Astrocyte of the spinal cord (primary cell): ENCODE results near the gene RENBP.
A peak's percentile ranks its signal among the peaks of the same experiment; 100 is the strongest.

Experiments
- DNase-seq: peaks from one replicate; pipeline ENCODE4 v3.0.0; 2011; ENCODE audit warnings: low read depth, low spot score
- H3K4me3 ChIP-seq: 2 replicates; pipeline ENCODE4 v1.5.1; 2011; ENCODE audit warnings: low read depth, mild to moderate bottlenecking, low read length, moderate library complexity
- CTCF ChIP-seq: IDR thresholded peaks from 2 replicates; pipeline ENCODE4 v1.5.1; 2012; ENCODE audit warnings: low read depth, mild to moderate bottlenecking, low read length, inconsistent platforms
- in situ Hi-C: cut with HindIII; loops from 2 replicates; pipeline ENCODE4 v1.10.0; 2017; ENCODE audit warnings: low sequenced_read_pairs

The RENBP gene

GRCh38 chrX:153967536-153968224 lies 23.2 kb upstream of the RENBP start:
- DNase-seq = no peak
- in situ Hi-C loops = no loop called here
- no peak overlapping the region for H3K4me3 ChIP-seq
- no peak for TF ChIP-seq CTCF

GRCh38 chrX:153966841-153967535 lies 22.5 kb upstream of the RENBP start:
- TF ChIP-seq CTCF = no peak

GRCh38 chrX:153966283-153966688 lies 21.8 kb upstream of the RENBP start:
- TF ChIP-seq CTCF = no peak
- no peak overlapping the region for H3K4me3 ChIP-seq
- in situ Hi-C loops = no loop called here
- peak; percentile 17 for DNase-seq

More at GRCh38 chrX:153966841-153967535, 22.5 kb upstream of the RENBP start:
- H3K4me3 ChIP-seq = no peak overlapping the region
- DNase-seq = no peak
- in situ Hi-C loops = no loop called here

GRCh38 chrX:153965406-153965805 lies 21.0 kb upstream of the RENBP start:
- no peak overlapping the region for H3K4me3 ChIP-seq
- no peak for DNase-seq
- no peak for TF ChIP-seq CTCF
- in situ Hi-C loops = no loop called here

- no peak for TF ChIP-seq CTCF
- DNase-seq = no peak
- in situ Hi-C loops = no loop called here
- no peak overlapping the region for H3K4me3 ChIP-seq
These were observed 19.7 kb upstream of the RENBP start for GRCh38 chrX:153964105-153964504.

GRCh38 chrX:153963546-153963945 lies 19.1 kb upstream of the RENBP start:
- no peak for TF ChIP-seq CTCF
- DNase-seq = no peak
- no peak overlapping the region for H3K4me3 ChIP-seq
- in situ Hi-C loops = no loop called here
